SHP77 (cell line): ENCODE measurements around the gene FCAMR.
A peak's percentile ranks its signal among the peaks of the same experiment; 100 is the strongest.

Experiments
- DNase-seq, 2 experiments: peaks; one replicate each; lab custom pipeline; 2025; lab: John Stamatoyannopoulos, UW

Gene FCAMR

GRCh38 chr1:206970446-206970845, at the start of gene FCAMR:
TSS of gene FCAMR (minus strand) at chr1:206970460. CDS start at chr1:206970125, 335 bp downstream.
- DNase-seq, result no peak

- no peak for DNase-seq
Measured at GRCh38 chr1:207019661-207020060, 49.4 kb upstream of the FCAMR start.

GRCh38 chr1:207019161-207019560, 48.9 kb upstream of the FCAMR start:
- DNase-seq, result no peak

GRCh38 chr1:207018707-207019106, 48.4 kb upstream of the FCAMR start:
- DNase-seq, result no peak

GRCh38 chr1:207017615-207018559, 47.6 kb upstream of the FCAMR start:
- DNase-seq, result no peak

- DNase-seq, result no peak
Measured at GRCh38 chr1:207015791-207016190, 45.5 kb upstream of the FCAMR start.

GRCh38 chr1:207014728-207015127, 44.5 kb upstream of the FCAMR start:
- DNase-seq, result no peak

GRCh38 chr1:207013321-207014085, 43.2 kb upstream of the FCAMR start:
- DNase-seq, result no peak

GRCh38 chr1:207010726-207011125, 40.5 kb upstream of the FCAMR start:
- no peak for DNase-seq

GRCh38 chr1:207009945-207010344, 39.7 kb upstream of the FCAMR start:
- no peak for DNase-seq

- no peak for DNase-seq
Measured at GRCh38 chr1:207009182-207009850, 39.1 kb upstream of the FCAMR start.

GRCh38 chr1:207007352-207008033, 37.2 kb upstream of the FCAMR start:
- no peak for DNase-seq

GRCh38 chr1:207006914-207007313, 36.7 kb upstream of the FCAMR start:
- DNase-seq, result no peak

GRCh38 chr1:207006083-207006482, 35.8 kb upstream of the FCAMR start:
- no peak for DNase-seq

- peak; percentile 40 to 52 for DNase-seq
Measured at GRCh38 chr1:207004931-207005830, 34.9 kb upstream of the FCAMR start.

- no peak for DNase-seq
Measured at GRCh38 chr1:207003210-207003609, 33.0 kb upstream of the FCAMR start.

- DNase-seq, result no peak
Measured at GRCh38 chr1:207002724-207003146, 32.5 kb upstream of the FCAMR start.

GRCh38 chr1:207001492-207002245, 31.4 kb upstream of the FCAMR start:
- DNase-seq, result no peak

GRCh38 chr1:207000651-207001291, 30.5 kb upstream of the FCAMR start:
- DNase-seq, result no peak
